GM12878 (cell line): ENCODE results near the gene EXD1. TPM values are rescaled to one million over a fixed set of nuclear protein-coding genes. Genes with fewer than 3 reads are reported as not detected.

Experiments
- ATAC-seq: fragments of 200-7000 bp; cut with Tn5 transposase; 3 replicates; pipeline ENCODE4 v1.9.1; 2020; ENCODE audit warnings: mild to moderate bottlenecking, moderate library complexity
- BruUV-seq: library from RNA; stranded (reverse); fragments of 400-500 nt; replicated peaks from 2 replicates; lab custom pipeline; 2021; lab: Mats Ljungman, UMichigan
- CTCF ChIA-PET: fragments of 300-600 bp; sonication (Branson Sonifier 250); formaldehyde crosslinking; extraction: SDS; loops from one replicate; lab custom pipeline; 2021; ENCODE audit warnings: inconsistent platforms; lab: Yijun Ruan, JAX
- POLR2A ChIA-PET: fragments of 350-600 bp; formaldehyde crosslinking; extraction: SDS; loops from one replicate; lab custom pipeline; 2021; ENCODE audit warnings: inconsistent platforms; lab: Charles Lee
- RAD21 ChIA-PET: fragments of 300-600 bp; sonication (Branson Sonifier 250); formaldehyde crosslinking; loops from one replicate; lab custom pipeline; 2023; ENCODE audit warnings: antibody characterized with exemption; ENCODE audit not compliant: unreplicated experiment; lab: Charles Lee
- SMC1A ChIA-PET: fragments of 300-600 bp; sonication (Branson Sonifier 250); formaldehyde crosslinking; loops from one replicate; lab custom pipeline; 2023; ENCODE audit not compliant: unreplicated experiment, uncharacterized antibody; lab: Charles Lee
- DNase-seq: peaks from one replicate; pipeline ENCODE4 v3.0.0-alpha.2; 2011; ENCODE audit warnings: low read depth, low spot score
- FAIRE-seq: peaks from 3 replicates; lab custom pipeline; 2011; peaks lifted over from hg19 to GRCh38; lab: Jason Lieb, UNC
- H2AFZ ChIP-seq: 2 replicates; pipeline ENCODE4 v1.6.0; 2011; ENCODE audit warnings: low read depth, low read length, control low read depth; ENCODE audit not compliant: control insufficient read depth
- H3K27ac ChIP-seq: 2 replicates; pipeline ENCODE4 v1.5.1; 2011; ENCODE audit warnings: control low read depth; ENCODE audit not compliant: control insufficient read depth, insufficient read depth
- H3K27me3 ChIP-seq, 2 experiments: replicated peaks in 1 of 2; 2 replicates each; pipeline versions ENCODE4 v1.6.0 to v1.6.1; 2011; ENCODE audit warnings: low read length in 1 of 2; ENCODE audit not compliant: control insufficient read depth in 2 of 2, insufficient read depth in 2 of 2
- H3K36me3 ChIP-seq, 2 experiments: 2 replicates each; pipeline ENCODE4 v1.5.1; 2011; ENCODE audit warnings: low read length in 1 of 2; ENCODE audit not compliant: control insufficient read depth in 2 of 2, insufficient read depth in 2 of 2
- H3K4me1 ChIP-seq: 2 replicates; pipeline ENCODE4 v1.6.1; 2011; ENCODE audit warnings: mild to moderate bottlenecking, low read length, moderate library complexity, mixed read lengths; ENCODE audit not compliant: control insufficient read depth, insufficient read depth
- H3K4me2 ChIP-seq: 2 replicates; pipeline ENCODE4 v1.6.0; 2011; ENCODE audit warnings: control low read depth; ENCODE audit not compliant: control insufficient read depth, insufficient read depth
- H3K4me3 ChIP-seq: fragments of 200-600 bp; sonication (generic); 2 replicates; pipeline ENCODE4 v1.5.1; 2016
- H3K79me2 ChIP-seq: 2 replicates; pipeline ENCODE4 v1.6.0; 2011; ENCODE audit warnings: low read length; ENCODE audit not compliant: control insufficient read depth, insufficient read depth
- H3K9ac ChIP-seq: 2 replicates; pipeline ENCODE4 v1.8.0; 2011; ENCODE audit warnings: low read length, control low read depth, mixed read lengths; ENCODE audit not compliant: control insufficient read depth, insufficient read depth
- H3K9me3 ChIP-seq: replicated peaks from 3 replicates; pipeline ENCODE4 v1.5.1; 2011; ENCODE audit warnings: mild to moderate bottlenecking, low read length; ENCODE audit not compliant: control insufficient read depth, insufficient read depth
- H4K20me1 ChIP-seq: 2 replicates; pipeline ENCODE4 v1.6.0; 2011; ENCODE audit not compliant: control insufficient read depth, insufficient read depth
- CBX5 ChIP-seq: sonication (generic); IDR thresholded peaks from 2 replicates; pipeline ENCODE4 v1.6.1; 2016; ENCODE audit warnings: low read depth, moderate library complexity, mild to moderate bottlenecking, inconsistent platforms
- CHD4 ChIP-seq: fragments of 200-600 bp; sonication (generic); IDR thresholded peaks from 2 replicates; pipeline ENCODE4 v1.6.1; 2016; ENCODE audit warnings: mild to moderate bottlenecking
- FOS ChIP-seq: IDR thresholded peaks from 3 replicates; pipeline ENCODE4 v1.6.1; 2011; ENCODE audit warnings: borderline replicate concordance; ENCODE audit not compliant: insufficient read length; ENCODE audit errors: extremely low read depth
- KAT2A ChIP-seq: conservative IDR thresholded peaks from 2 replicates; pipeline ENCODE4 v1.6.1; 2011; ENCODE audit warnings: low read depth, low read length; ENCODE audit not compliant: control insufficient read depth
- MXI1 ChIP-seq: fragments of 150-350 bp; IDR thresholded peaks from 2 replicates; pipeline ENCODE4 v1.6.1; 2011; ENCODE audit warnings: low read depth, mild to moderate bottlenecking, inconsistent platforms, low read length, improper control_type of control experiment
- POLR2A ChIP-seq: IDR thresholded peaks from 2 replicates; pipeline ENCODE4 v1.6.1; 2011; ENCODE audit warnings: low read depth, mild to moderate bottlenecking, low read length
- POLR2AphosphoS2 ChIP-seq: IDR thresholded peaks from 2 replicates; pipeline ENCODE4 v1.6.1; 2011; ENCODE audit warnings: low read depth, mild to moderate bottlenecking, low read length, improper control_type of control experiment, moderate library complexity
- RAD21 ChIP-seq: IDR thresholded peaks from 2 replicates; pipeline ENCODE4 v1.6.1; 2011; ENCODE audit warnings: mild to moderate bottlenecking, low read depth, low read length, moderate library complexity; ENCODE audit not compliant: insufficient read depth
- WGBS: methylation state at CpG from one replicate; pipeline ENCODE4 v1.1.6; 2016; ENCODE audit warnings: low lambda C conversion rate; ENCODE audit not compliant: insufficient replicate concordance, insufficient coverage; ENCODE audit errors: missing lambda C conversion rate; 5-methylcytosine and 5-hydroxymethylcytosine counted together
- in situ Hi-C: fragments of 300-500 bp; cut with MboI; formaldehyde crosslinking; loops from 9 replicates; pipeline ENCODE4 v1.14.3; 2018; ENCODE audit warnings: mixed read lengths
- intact Hi-C: fragments of 100-400 bp; cut with micrococcal nuclease; formaldehyde crosslinking; loops from one replicate; pipeline ENCODE4 v1.14.2; 2022; ENCODE audit not compliant: unreplicated experiment
- polyA plus RNA-seq, 11 experiments: library from polyadenylated mRNA; depleted of rRNA in 4 of 11; unstranded in 6 of 11; stranded (reverse) in 5 of 11; fragments of >200 nt; fragmentation: Nextera tagmentation in 4 of 11; fragmentation: Illumina TruSeq in 1 of 11; extraction: Ambion mirVana in 4 of 11; extraction: Trizol in 1 of 11; gene quantifications; 1 replicate in 1 of 11; 2 replicates in 10 of 11; pipeline versions ENCODE4 v1.2.1 to v1.2.3, GENCODE V29; 2011 to 2016; ENCODE audit warnings: inconsistent platforms in 2 of 11, missing spikeins in 2 of 11, low read depth in 1 of 11
- total RNA-seq, 4 experiments: library from RNA; depleted of rRNA in 3 of 4; stranded (reverse); fragments of >200 nt in 3 of 4; fragmentation: Illumina TruSeq in 1 of 4; extraction: Trizol in 1 of 4; gene quantifications; 2 replicates each; pipeline versions ENCODE4 v1.2.1 to v1.2.3, GENCODE V29; 2013 to 2021
- TF ChIP-seq, protein P1 (sequence below): IDR thresholded peaks from 2 replicates; pipeline ENCODE4 v1.6.1; 2012; ENCODE audit warnings: low read length, inconsistent platforms
- TF ChIP-seq, protein P2 (sequence below): fragments of 450-650 bp; IDR thresholded peaks from 2 replicates; pipeline ENCODE4 v1.6.1; 2018; ENCODE audit warnings: borderline replicate concordance, mild to moderate bottlenecking; ENCODE audit not compliant: partially characterized antibody

The EXD1 gene
- total and polyA plus RNA-seq, 10 of the 15 experiments (the other 5 are each of a cell fraction or from before 2014, with no cell fraction given), result 0.19 TPM; not detected in 9

DNA sequence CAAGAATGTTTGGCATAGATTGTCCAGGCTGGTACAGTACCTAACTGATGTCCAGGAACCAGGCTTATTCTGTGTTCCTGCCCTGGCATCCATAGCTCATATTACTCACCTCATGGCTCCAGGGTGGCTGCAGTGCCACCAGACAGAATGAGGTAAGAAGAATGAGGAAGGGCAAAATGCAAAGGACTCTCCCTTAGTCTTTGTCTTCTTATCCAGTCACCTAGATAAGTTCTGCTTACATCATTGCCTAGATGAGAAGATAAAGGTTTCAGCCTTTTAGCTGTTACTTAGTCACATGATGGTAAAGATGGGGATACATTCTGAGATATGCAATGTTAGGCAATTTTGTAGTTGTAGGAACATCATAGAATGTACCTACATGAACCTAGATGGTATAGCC, 46.3 kb upstream of the EXD1 start:
- ChIA-PET POLR2A (no interaction called here), SMC1A (no interaction called here), RAD21 (no interaction called here), CTCF (no interaction called here)
- Histone ChIP-seq H3K9me3 (no peaks in the 10 kb centered on the region), H3K79me2 (no peaks in the 10 kb centered on the region), H4K20me1 (no peaks in the 10 kb centered on the region), H3K27me3 (no peaks in the 10 kb centered on the region), H2AFZ (no peak overlapping the region), H3K4me1 (no peaks in the 10 kb centered on the region), H3K4me3 (no peak overlapping the region), H3K9ac (no peak overlapping the region), H3K4me2 (no peak overlapping the region), H3K36me3 (peaks cover 0 to 1% of the 10 kb centered on the region in 2 experiments; a peak in 1 of 4 replicates), H3K27ac (no peak overlapping the region)
- DNase-seq, result no peak
- in situ Hi-C loops (no loop called here), intact Hi-C loops (no loop called here)
- BruUV-seq, result no TSS peak
- ATAC-seq, result no peak
- TF ChIP-seq MXI1 (no peak), POLR2AphosphoS2 (no peak), KAT2A (no peak)
- TF ChIP-seq, protein P1, sequence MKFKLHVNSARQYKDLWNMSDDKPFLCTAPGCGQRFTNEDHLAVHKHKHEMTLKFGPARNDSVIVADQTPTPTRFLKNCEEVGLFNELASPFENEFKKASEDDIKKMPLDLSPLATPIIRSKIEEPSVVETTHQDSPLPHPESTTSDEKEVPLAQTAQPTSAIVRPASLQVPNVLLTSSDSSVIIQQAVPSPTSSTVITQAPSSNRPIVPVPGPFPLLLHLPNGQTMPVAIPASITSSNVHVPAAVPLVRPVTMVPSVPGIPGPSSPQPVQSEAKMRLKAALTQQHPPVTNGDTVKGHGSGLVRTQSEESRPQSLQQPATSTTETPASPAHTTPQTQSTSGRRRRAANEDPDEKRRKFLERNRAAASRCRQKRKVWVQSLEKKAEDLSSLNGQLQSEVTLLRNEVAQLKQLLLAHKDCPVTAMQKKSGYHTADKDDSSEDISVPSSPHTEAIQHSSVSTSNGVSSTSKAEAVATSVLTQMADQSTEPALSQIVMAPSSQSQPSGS, result no peak
- FAIRE-seq, result no peak

DNA sequence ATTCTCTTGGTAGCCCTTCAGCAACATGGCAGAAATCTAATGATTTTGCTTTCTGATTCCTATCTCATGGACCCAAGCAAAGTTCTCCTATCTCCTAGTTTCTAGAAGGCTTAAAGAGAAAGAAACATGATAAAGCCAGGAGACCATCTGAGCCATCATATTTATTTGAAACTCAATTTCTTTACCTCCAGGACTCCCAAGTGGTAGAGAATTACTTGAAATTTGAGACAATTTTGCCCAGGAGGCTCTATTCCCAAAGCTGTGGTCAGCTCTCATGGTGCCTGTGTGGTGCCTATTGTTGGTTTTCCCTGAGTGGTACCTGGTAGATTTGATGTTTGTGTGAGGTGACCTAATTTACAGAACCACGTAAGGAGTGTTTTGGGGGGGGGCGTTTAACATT, 39.3 kb upstream of the EXD1 start:
- DNase-seq, result no peak
- H3K9me3 ChIP-seq, result no peaks in the 10 kb centered on the region
- ATAC-seq, result no peak
- RAD21 ChIA-PET, result no interaction called here
- H4K20me1 ChIP-seq, result no peaks in the 10 kb centered on the region
- intact Hi-C loops, result no loop called here
- no peak for FAIRE-seq
- TF ChIP-seq RAD21 (no peak), CHD4 (no peak), CBX5 (no peak), FOS (no peak), POLR2A (no peak)
- TF ChIP-seq, protein P2, sequence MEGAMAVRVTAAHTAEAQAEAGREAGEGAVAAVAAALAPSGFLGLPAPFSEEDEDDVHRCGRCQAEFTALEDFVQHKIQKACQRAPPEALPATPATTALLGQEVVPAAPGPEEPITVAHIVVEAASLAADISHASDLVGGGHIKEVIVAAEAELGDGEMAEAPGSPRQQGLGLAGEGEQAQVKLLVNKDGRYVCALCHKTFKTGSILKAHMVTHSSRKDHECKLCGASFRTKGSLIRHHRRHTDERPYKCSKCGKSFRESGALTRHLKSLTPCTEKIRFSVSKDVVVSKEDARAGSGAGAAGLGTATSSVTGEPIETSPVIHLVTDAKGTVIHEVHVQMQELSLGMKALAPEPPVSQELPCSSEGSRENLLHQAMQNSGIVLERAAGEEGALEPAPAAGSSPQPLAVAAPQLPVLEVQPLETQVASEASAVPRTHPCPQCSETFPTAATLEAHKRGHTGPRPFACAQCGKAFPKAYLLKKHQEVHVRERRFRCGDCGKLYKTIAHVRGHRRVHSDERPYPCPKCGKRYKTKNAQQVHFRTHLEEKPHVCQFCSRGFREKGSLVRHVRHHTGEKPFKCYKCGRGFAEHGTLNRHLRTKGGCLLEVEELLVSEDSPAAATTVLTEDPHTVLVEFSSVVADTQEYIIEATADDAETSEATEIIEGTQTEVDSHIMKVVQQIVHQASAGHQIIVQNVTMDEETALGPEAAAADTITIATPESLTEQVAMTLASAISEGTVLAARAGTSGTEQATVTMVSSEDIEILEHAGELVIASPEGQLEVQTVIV, result no peak
- H3K4me2 ChIP-seq, result no peak overlapping the region
- H3K36me3 ChIP-seq, result peaks cover 0 to 4% of the 10 kb centered on the region in 2 experiments; a peak in 2 of 4 replicates
- no TSS peak for BruUV-seq
- in situ Hi-C loops, result no loop called here
- SMC1A ChIA-PET, result interaction anchor here (1.1 kb wide), 1 partner anchor 14 kb away, joined by 3 read pairs; no protein-coding TSS in a partner anchor
- H3K4me1 ChIP-seq, result no peaks in the 10 kb centered on the region
- 73% methylated on average over 2 of the region's 2 CpGs for WGBS
- H3K79me2 ChIP-seq, result no peaks in the 10 kb centered on the region
- H3K27ac ChIP-seq, result no peak overlapping the region
- no peak overlapping the region for H3K9ac ChIP-seq
- no peak overlapping the region for H2AFZ ChIP-seq
- CTCF ChIA-PET, result no interaction called here
- H3K4me3 ChIP-seq, result no peak overlapping the region
- POLR2A ChIA-PET, result interaction anchor here (0.6 kb wide), 1 partner anchor 59 kb away, joined by 4 read pairs; no protein-coding TSS in a partner anchor
- no peaks in the 10 kb centered on the region for H3K27me3 ChIP-seq
